A375 (cell line): ENCODE data around the gene TOMM40. TPM values are rescaled to one million over a fixed set of nuclear protein-coding genes. Genes with fewer than 3 reads are reported as not detected.

Experiments
- total RNA-seq: library from RNA; depleted of rRNA; stranded (reverse); fragments of >200 nt; shearing (Covaris generic); gene quantifications from 2 replicates; pipeline ENCODE4 v1.2.3, GENCODE V29; 2014; rRNA removed

Gene TOMM40
- total RNA-seq = 125 TPM in 2 replicates

GRCh38 chr19:44891016-44891882 is at the start of gene TOMM40:
TSS of gene TOMM40 (plus strand) at chr19:44891254. CDS start at chr19:44891416, 162 bp downstream.

DNA sequence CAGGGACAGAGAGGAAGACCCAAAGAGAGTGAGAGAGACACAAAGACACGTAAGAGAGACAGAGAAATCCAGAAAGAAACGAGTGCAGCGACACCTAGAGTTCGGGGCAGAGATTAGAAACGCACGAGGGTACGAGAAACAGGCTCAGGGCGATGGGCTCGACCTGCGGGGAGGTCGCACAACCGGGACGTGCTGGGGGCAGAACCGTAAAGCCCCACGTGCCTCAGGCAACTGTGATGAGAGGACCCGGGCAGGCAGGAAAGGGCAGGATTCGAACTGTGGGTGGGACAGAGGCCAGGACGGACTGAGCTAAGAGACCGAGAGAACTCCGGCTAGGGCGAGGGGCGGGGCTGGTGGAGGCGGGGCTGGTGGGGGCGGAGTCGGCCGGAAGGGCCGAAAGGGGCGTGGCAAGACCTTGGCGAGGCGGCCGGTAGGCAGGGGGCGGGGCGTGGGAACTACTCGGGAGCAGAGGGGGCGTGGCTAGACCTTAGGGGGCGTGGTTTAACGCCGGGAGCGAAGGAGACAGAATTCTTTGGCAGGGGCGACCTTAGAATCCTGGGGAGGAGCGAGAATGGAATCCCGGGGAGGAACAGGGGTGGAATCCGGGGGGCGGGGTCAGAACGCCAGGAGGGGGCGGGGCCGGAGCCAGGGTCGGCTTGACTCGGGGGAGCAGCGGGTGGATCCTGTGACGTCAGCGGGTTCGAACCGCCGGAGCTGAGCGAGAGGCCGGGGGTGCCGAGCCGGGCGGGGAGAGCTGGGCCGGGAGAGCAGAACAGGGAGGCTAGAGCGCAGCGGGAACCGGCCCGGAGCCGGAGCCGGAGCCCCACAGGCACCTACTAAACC is 45.2 kb upstream of the TOMM40 start, which contains the start of gene NECTIN2:
NECTIN2 (plus strand) TSS at position 686 of the 843 bp plus-strand sequence. CDS start 229 bp downstream, outside the sequence.

DNA sequence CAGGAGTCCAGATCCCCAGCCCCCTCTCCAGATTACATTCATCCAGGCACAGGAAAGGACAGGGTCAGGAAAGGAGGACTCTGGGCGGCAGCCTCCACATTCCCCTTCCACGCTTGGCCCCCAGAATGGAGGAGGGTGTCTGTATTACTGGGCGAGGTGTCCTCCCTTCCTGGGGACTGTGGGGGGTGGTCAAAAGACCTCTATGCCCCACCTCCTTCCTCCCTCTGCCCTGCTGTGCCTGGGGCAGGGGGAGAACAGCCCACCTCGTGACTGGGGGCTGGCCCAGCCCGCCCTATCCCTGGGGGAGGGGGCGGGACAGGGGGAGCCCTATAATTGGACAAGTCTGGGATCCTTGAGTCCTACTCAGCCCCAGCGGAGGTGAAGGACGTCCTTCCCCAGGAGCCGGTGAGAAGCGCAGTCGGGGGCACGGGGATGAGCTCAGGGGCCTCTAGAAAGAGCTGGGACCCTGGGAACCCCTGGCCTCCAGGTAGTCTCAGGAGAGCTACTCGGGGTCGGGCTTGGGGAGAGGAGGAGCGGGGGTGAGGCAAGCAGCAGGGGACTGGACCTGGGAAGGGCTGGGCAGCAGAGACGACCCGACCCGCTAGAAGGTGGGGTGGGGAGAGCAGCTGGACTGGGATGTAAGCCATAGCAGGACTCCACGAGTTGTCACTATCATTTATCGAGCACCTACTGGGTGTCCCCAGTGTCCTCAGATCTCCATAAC is 14.5 kb downstream of the TOMM40 start, which contains the start of gene APOE:
APOE (plus strand) TSS at position 360 of the 724 bp plus-strand sequence. CDS start 829 bp downstream, outside the sequence.

GRCh38 chr19:44914433-44915206 is 23.6 kb downstream of the TOMM40 start, which contains the start of gene APOC1:
TSS of gene APOC1 (plus strand) at chr19:44914608. CDS start at chr19:44914892, 284 bp downstream.

GRCh38 chr19:44942067-44942571 is 51.1 kb downstream of the TOMM40 start, which contains the start of gene APOC4:
TSS of gene APOC4 (plus strand) at chr19:44942237. CDS start at chr19:44942278, 41 bp downstream.

Other genes with a start within 250 kb of the TOMM40 start
- 102 and 105 TPM in 2 replicates for gene PVR, start 247.3 kb upstream of the TOMM40 start, total RNA-seq
- 1.9 and 2.5 TPM in 2 replicates for gene CEACAM19, start 219.8 kb upstream of the TOMM40 start, total RNA-seq
- not detected in 2 replicates for gene CEACAM16, start 192.1 kb upstream of the TOMM40 start, total RNA-seq
- 8.3 and 14.9 TPM in 2 replicates for gene BCL3, start 142.5 kb upstream of the TOMM40 start, total RNA-seq
- gene CBLC, start 113.4 kb upstream of the TOMM40 start, total RNA-seq = 0.37 TPM in 1 of 2 replicates, not detected in the other
- gene BCAM, start 82.2 kb upstream of the TOMM40 start, total RNA-seq = 18.4 and 19.4 TPM in 2 replicates
- gene NECTIN2, start 45.0 kb upstream of the TOMM40 start, total RNA-seq = 49.1 and 49.5 TPM in 2 replicates
- 4.5 and 4.9 TPM in 2 replicates for gene APOE, start 14.5 kb downstream of the TOMM40 start, total RNA-seq
- 9.9 and 11.1 TPM in 2 replicates for gene APOC1, start 23.4 kb downstream of the TOMM40 start, total RNA-seq
- gene APOC4, start 51.0 kb downstream of the TOMM40 start, total RNA-seq = not detected in 2 replicates
- not detected in 2 replicates for gene APOC2, start 54.8 kb downstream of the TOMM40 start, total RNA-seq
- gene CLPTM1, start 64.1 kb downstream of the TOMM40 start, total RNA-seq = 36.1 and 53.4 TPM in 2 replicates
- gene RELB, start 110.2 kb downstream of the TOMM40 start, total RNA-seq = 22.0 and 23.3 TPM in 2 replicates
- gene CLASRP, start 147.8 kb downstream of the TOMM40 start, total RNA-seq = 54.8 and 66.9 TPM in 2 replicates
- 0.82 and 1.9 TPM in 2 replicates for gene ZNF296, start 185.2 kb downstream of the TOMM40 start, total RNA-seq
- gene GEMIN7, start 188.0 kb downstream of the TOMM40 start, total RNA-seq = 32.3 and 37.6 TPM in 2 replicates
- gene PPP1R37, start 201.9 kb downstream of the TOMM40 start, total RNA-seq = 29.2 and 29.7 TPM in 2 replicates